Measurements from ENCODE around the gene TP53INP2.

DNA sequence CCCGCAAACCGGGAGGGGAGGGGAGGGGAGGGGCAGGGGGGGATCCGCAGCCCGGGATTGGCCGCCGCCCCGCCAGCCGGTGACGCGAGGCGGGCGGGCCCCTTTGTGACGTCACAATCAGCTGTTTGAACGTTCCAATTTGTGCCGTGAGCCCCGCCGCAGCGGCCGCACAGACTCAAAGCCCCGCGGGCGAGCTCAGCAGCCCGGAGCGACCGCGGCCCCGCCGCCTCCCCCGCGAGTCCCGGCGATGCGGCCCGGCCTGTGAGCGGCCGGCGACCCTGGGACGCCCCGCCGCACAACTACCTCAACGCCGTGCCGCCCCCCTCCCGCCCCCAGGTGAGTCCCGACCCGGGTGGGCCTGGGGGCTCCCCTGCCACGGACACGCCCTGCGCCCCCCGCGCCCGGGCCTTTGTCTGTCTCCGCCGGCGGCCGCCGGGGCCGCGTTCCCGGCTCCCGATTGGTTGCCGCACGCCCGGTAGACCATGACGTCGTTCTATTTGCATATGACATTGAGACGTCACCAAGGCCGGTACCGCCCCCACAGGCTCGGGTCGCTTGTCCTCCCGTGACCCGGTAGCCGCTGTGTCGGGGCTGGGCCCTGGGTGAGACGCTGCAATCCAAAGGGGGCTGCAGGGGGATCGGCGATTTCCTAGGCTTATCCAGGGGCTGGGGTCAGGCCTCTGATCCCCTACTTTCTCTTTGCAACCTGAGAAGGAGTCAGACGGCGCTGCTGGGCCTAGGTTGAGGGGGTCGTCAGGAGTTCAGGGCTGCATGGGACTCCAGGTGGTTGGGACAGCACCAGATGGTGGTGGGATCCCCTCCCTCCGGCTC is at the start of gene TP53INP2:
- TF ChIP-seq, protein P1, sequence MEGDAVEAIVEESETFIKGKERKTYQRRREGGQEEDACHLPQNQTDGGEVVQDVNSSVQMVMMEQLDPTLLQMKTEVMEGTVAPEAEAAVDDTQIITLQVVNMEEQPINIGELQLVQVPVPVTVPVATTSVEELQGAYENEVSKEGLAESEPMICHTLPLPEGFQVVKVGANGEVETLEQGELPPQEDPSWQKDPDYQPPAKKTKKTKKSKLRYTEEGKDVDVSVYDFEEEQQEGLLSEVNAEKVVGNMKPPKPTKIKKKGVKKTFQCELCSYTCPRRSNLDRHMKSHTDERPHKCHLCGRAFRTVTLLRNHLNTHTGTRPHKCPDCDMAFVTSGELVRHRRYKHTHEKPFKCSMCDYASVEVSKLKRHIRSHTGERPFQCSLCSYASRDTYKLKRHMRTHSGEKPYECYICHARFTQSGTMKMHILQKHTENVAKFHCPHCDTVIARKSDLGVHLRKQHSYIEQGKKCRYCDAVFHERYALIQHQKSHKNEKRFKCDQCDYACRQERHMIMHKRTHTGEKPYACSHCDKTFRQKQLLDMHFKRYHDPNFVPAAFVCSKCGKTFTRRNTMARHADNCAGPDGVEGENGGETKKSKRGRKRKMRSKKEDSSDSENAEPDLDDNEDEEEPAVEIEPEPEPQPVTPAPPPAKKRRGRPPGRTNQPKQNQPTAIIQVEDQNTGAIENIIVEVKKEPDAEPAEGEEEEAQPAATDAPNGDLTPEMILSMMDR (tag by site-specific recombination; IDR thresholded peaks at IDR 0.05): no peak
- TF ChIP-seq ZFP3 (tag by site-specific recombination; IDR thresholded peaks at IDR 0.05; ENCODE audit: low read depth) (no peak), ZNF175 (tag by site-specific recombination; IDR thresholded peaks at IDR 0.05) (no peak), ZNF391 (tag by site-specific recombination; IDR thresholded peaks at IDR 0.05; ENCODE audit: borderline replicate concordance, low read depth) (no peak), ZNF768 (tag by site-specific recombination; IDR thresholded peaks at IDR 0.05) (no peak), YY1 (tag by site-specific recombination; IDR thresholded peaks at IDR 0.05) (no peak), GLIS2 (tag by site-specific recombination; IDR thresholded peaks at IDR 0.05) (peak; percentile 69), REST (tag by site-specific recombination; IDR thresholded peaks at IDR 0.05) (no peak), SP7 (tag by site-specific recombination; IDR thresholded peaks at IDR 0.05) (no peak; the same call in 1 of the 2 replicates)
- TF ChIP-seq, protein P2, sequence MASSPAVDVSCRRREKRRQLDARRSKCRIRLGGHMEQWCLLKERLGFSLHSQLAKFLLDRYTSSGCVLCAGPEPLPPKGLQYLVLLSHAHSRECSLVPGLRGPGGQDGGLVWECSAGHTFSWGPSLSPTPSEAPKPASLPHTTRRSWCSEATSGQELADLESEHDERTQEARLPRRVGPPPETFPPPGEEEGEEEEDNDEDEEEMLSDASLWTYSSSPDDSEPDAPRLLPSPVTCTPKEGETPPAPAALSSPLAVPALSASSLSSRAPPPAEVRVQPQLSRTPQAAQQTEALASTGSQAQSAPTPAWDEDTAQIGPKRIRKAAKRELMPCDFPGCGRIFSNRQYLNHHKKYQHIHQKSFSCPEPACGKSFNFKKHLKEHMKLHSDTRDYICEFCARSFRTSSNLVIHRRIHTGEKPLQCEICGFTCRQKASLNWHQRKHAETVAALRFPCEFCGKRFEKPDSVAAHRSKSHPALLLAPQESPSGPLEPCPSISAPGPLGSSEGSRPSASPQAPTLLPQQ (tag by site-specific recombination; IDR thresholded peaks at IDR 0.05): 0 out of 2 replicates have a peak, but pooled peaks have one; percentile 19

Measured in HEK293 (cell line).